Heart left ventricle (tissue), 16 donors: ENCODE measurements around the gene ADRA1B. TPM values are rescaled to one million over a fixed set of nuclear protein-coding genes. Genes with fewer than 3 reads are reported as not detected.

Source experiments
- ATAC-seq, 4 donors: fragments of 200-7000 bp; cut with Tn5 transposase; one replicate each; pipeline ENCODE4 v1.9.1; 2020 to 2022; ENCODE audit warnings: moderate library complexity in 4 of 4, mild to moderate bottlenecking in 3 of 4, moderate number of reproducible peaks in 1 of 4
- DNase-seq, 5 donors: peaks; one replicate each; pipeline ENCODE4 v3.0.0-alpha.2; 2020
- H3K27ac ChIP-seq, 12 donors: fragments of 200-600 bp; sonication (generic) in 4 of 12; one replicate each; pipeline versions ENCODE4 v1.5.0 to v1.8.0; 2016 to 2022; ENCODE audit warnings: mild to moderate bottlenecking in 2 of 12
- H3K27me3 ChIP-seq, 9 donors: fragments of 200-600 bp; sonication (generic) in 2 of 9; one replicate each; pipeline versions ENCODE4 v1.5.1 to v1.8.0; 2016 to 2022; ENCODE audit warnings: mild to moderate bottlenecking in 3 of 9
- H3K36me3 ChIP-seq, 9 donors: fragments of 200-600 bp; sonication (generic) in 2 of 9; one replicate each; pipeline versions ENCODE4 v1.5.0 to v1.8.0; 2018 to 2022; ENCODE audit warnings: mild to moderate bottlenecking in 2 of 9
- H3K4me1 ChIP-seq, 12 donors: fragments of 200-600 bp; sonication (generic) in 4 of 12; one replicate each; pipeline versions ENCODE4 v1.5.0 to v1.8.0; 2016 to 2022; ENCODE audit warnings: mild to moderate bottlenecking in 3 of 12
- H3K4me3 ChIP-seq, 12 donors: fragments of 200-600 bp; sonication (generic) in 4 of 12; one replicate each; pipeline versions ENCODE4 v1.5.0 to v1.8.0; 2017 to 2022; ENCODE audit warnings: mild to moderate bottlenecking in 9 of 12, moderate library complexity in 4 of 12
- H3K9me3 ChIP-seq, 12 donors: fragments of 200-600 bp; sonication (generic) in 4 of 12; one replicate each; pipeline versions ENCODE4 v1.5.0 to v1.8.0; 2016 to 2022; ENCODE audit warnings: mild to moderate bottlenecking in 1 of 12
- CTCF ChIP-seq, 12 donors: fragments of 200-600 bp; sonication (generic) in 4 of 12; IDR thresholded peaks; one replicate each; pipeline versions ENCODE4 v1.5.0 to v1.8.0; 2018 to 2022; ENCODE audit warnings: antibody characterized with exemption in 12 of 12, mild to moderate bottlenecking in 5 of 12
- POLR2A ChIP-seq, 2 donors: fragments of 450-650 bp; IDR thresholded peaks; one replicate each; pipeline ENCODE4 v1.6.1; 2017; ENCODE audit warnings: antibody characterized with exemption in 2 of 2, mild to moderate bottlenecking in 2 of 2, moderate library complexity in 2 of 2
- WGBS, 4 donors: extraction: QIAGEN DNeasy Blood & Tissue Kit in 2 of 4; methylation state at CpG; one replicate each; pipeline versions ENCODE4 v1.1.5 to v1.1.7; 2013 to 2018; 5-methylcytosine and 5-hydroxymethylcytosine counted together
- intact Hi-C, 10 donors: fragments of 100-400 bp; cut with DNase I; formaldehyde crosslinking; loops; one replicate each; pipeline versions ENCODE4 v1.11.1 to v1.14.2; 2022
- polyA plus RNA-seq, 2 donors: library from polyadenylated mRNA; stranded (reverse); fragments of 200-250 nt; gene quantifications; one replicate each; pipeline ENCODE4 v1.2.3, GENCODE V29; 2013
- total RNA-seq, 9 donors: library from RNA; depleted of rRNA in 2 of 9; stranded (reverse); fragments of >200 nt in 2 of 9; fragmentation: NEBNext Ultra II Directional in 3 of 9; extraction: Animal tissue kit (Norgen Biotek cat#: 25700) in 3 of 9; gene quantifications; one replicate each; pipeline versions ENCODE4 v1.1.0 to v1.2.4, GENCODE V29; 2016 to 2023
- donor health status: ischemic (EF 13 %, LVEDD 7.1; RV severe dilation, severe dysfunction).
- donor health status: healthy with polysubstance abuse.
- donor health status: DM: no; HTN: yes; CAD: no.
- donor health status: DM: no; HTN: no; CAD: no.
- donor health status: ischemic (EF 25% LVEDD 6.9; RV normal size, moderate dysfunction).
- donor health status: ischemic (EF 25% LVEDD 5.7; RV mildly dilated, moderate dysfunction).
- donor health status: healthy.
- donor health status: DM: yes; HTN: yes; CAD: no.
- donor health status: ischemic (EF 35%, LVEDD 5.7; RV mildly dilated, moderate dysfunction).
- donor health status: nonischemic (EF 11% LVEDD 7.7; RV severe dilation, severe dysfunction).
- donor health status: DM: yes; HTN: yes; CAD: no.
- donor health status: PGD.
- donor health status: ischemic (EF 29% LVEDD 5.4; RV normal size, mild dysfunction).
- donor health status: nonischemic (EF 23%, LVEDD 6.1; RV moderate dilation, normal function).

The ADRA1B gene
- total and polyA plus RNA-seq, 11 donors, result 0.65 to 5.4 (median 2.3) TPM

GRCh38 chr5:159943326-159943725 lies 27.0 kb downstream of the ADRA1B start:
- Histone ChIP-seq H3K9me3 (no peaks in the 10 kb centered on the region), H3K4me1 (no peaks in the 10 kb centered on the region), H3K27ac (no peak overlapping the region), H3K27me3 (peaks cover 0 to 4% (median 0%) of the 10 kb centered on the region in 9 donors), H3K36me3 (no peaks in the 10 kb centered on the region), H3K4me3 (no peak overlapping the region)
- ATAC-seq (no peak), DNase-seq (no peak)
- no peak for TF ChIP-seq CTCF (IDR thresholded peaks at IDR 0.05)
- TF ChIP-seq POLR2A (IDR thresholded peaks at IDR 0.05), result no peak
- WGBS, 4 donors, result 64 to 75% (median 66%) methylated on average over 5 of the region's 5 CpGs
- intact Hi-C loops, result no loop called here

- Histone ChIP-seq H3K4me3 (no peak overlapping the region), H3K36me3 (no peaks in the 10 kb centered on the region), H3K27ac (no peak overlapping the region), H3K27me3 (peaks cover 0 to 4% (median 0%) of the 10 kb centered on the region in 9 donors), H3K9me3 (no peaks in the 10 kb centered on the region), H3K4me1 (no peaks in the 10 kb centered on the region)
- intact Hi-C loops, result no loop called here
- DNase-seq (no peak), ATAC-seq (no peak)
- WGBS, 4 donors, result 54 to 68% (median 64%) methylated on average over 5 of the region's 5 CpGs
- TF ChIP-seq POLR2A (IDR thresholded peaks at IDR 0.05) (no peak), CTCF (IDR thresholded peaks at IDR 0.05) (no peak)
Observed at GRCh38 chr5:159944056-159944600, 27.8 kb downstream of the ADRA1B start.

GRCh38 chr5:159945359-159945758 lies 29.1 kb downstream of the ADRA1B start:
- no peak for TF ChIP-seq POLR2A (IDR thresholded peaks at IDR 0.05)
- TF ChIP-seq CTCF (IDR thresholded peaks at IDR 0.05), result no peak
- Histone ChIP-seq H3K9me3 (no peaks in the 10 kb centered on the region), H3K4me3 (no peak overlapping the region), H3K27ac (no peak overlapping the region), H3K36me3 (no peaks in the 10 kb centered on the region), H3K27me3 (peaks cover 0 to 4% (median 0%) of the 10 kb centered on the region in 9 donors), H3K4me1 (no peaks in the 10 kb centered on the region)
- 53 to 66% (median 59%) methylated on average over 2 of the region's 2 CpGs for WGBS, 4 donors
- intact Hi-C loops, result no loop called here
- ATAC-seq (no peak), DNase-seq (no peak)

- WGBS, 4 donors, result 71 to 78% (median 74%) methylated on average over 9 of the region's 9 CpGs
Observed at GRCh38 chr5:159947708-159948358, 31.6 kb downstream of the ADRA1B start.

More at GRCh38 chr5:159947708-159948358, 31.6 kb downstream of the ADRA1B start:
- no peak overlapping the region for H3K4me3 ChIP-seq
- no peaks in the 10 kb centered on the region for H3K9me3 ChIP-seq
- DNase-seq, result no peak
- peaks cover 0 to 4% (median 0%) of the 10 kb centered on the region in 9 donors for H3K27me3 ChIP-seq
- H3K36me3 ChIP-seq, result no peaks in the 10 kb centered on the region
- H3K27ac ChIP-seq, result no peak overlapping the region
- no peaks in the 10 kb centered on the region for H3K4me1 ChIP-seq
- intact Hi-C loops, result no loop called here
- TF ChIP-seq CTCF (IDR thresholded peaks at IDR 0.05) (no peak), POLR2A (IDR thresholded peaks at IDR 0.05) (no peak)
- ATAC-seq, result no peak
